Fibroblast of the aortic adventitia (primary cell): Measurements from ENCODE around the gene COX18. TPM values are rescaled to one million over a fixed set of nuclear protein-coding genes. Genes with fewer than 3 reads are reported as not detected.

Experiments used
- DNase-seq: peaks from one replicate; pipeline ENCODE4 v3.0.0-alpha.2; 2010; ENCODE audit warnings: low read depth
- H3K4me3 ChIP-seq: 2 replicates; pipeline ENCODE4 v1.5.1; 2011; ENCODE audit warnings: low read depth, mild to moderate bottlenecking, control low read depth, low read length, moderate library complexity
- CTCF ChIP-seq: IDR thresholded peaks from 2 replicates; pipeline ENCODE4 v1.5.1; 2011; ENCODE audit warnings: mild to moderate bottlenecking, low read length, control low read depth, inconsistent platforms; ENCODE audit not compliant: insufficient read depth
- total RNA-seq: library from RNA; depleted of rRNA; stranded (reverse); fragments of >200 nt; gene quantifications from 2 replicates; pipeline ENCODE4 v1.2.3, GENCODE V29; 2012; ENCODE audit warnings: low replicate concordance

COX18 gene
- total RNA-seq, 1 donor, result 22.9 TPM

GRCh38 chr4:73070074-73070390, 516 bp upstream of the COX18 start:
- peak overlapping the region; percentile 64 for H3K4me3 ChIP-seq
- TF ChIP-seq CTCF, result no peak
- no peak for DNase-seq

- TF ChIP-seq CTCF, result no peak
- peak; percentile 50 for DNase-seq
- H3K4me3 ChIP-seq, result peak overlapping the region; percentile 85
Measured at GRCh38 chr4:73068491-73069337, 802 bp downstream of the COX18 start.

- peak overlapping the region; percentile 85 for H3K4me3 ChIP-seq
- no peak for DNase-seq
- TF ChIP-seq CTCF, result no peak
Measured at GRCh38 chr4:73067971-73068394, 1.5 kb downstream of the COX18 start.

GRCh38 chr4:73066928-73067327, 2.6 kb downstream of the COX18 start:
- H3K4me3 ChIP-seq, result no peak overlapping the region
- DNase-seq, result no peak
- TF ChIP-seq CTCF, result no peak

GRCh38 chr4:73066445-73066844, 3.1 kb downstream of the COX18 start:
- no peak for TF ChIP-seq CTCF
- no peak overlapping the region for H3K4me3 ChIP-seq
- DNase-seq, result no peak

- no peak for DNase-seq
- no peak for TF ChIP-seq CTCF
Measured at GRCh38 chr4:73064536-73064935, 5.0 kb downstream of the COX18 start.

More at GRCh38 chr4:73064536-73064935, 5.0 kb downstream of the COX18 start:
- H3K4me3 ChIP-seq, result no peak overlapping the region
